ENCODE data around the gene ZCCHC2.

The ZCCHC2 gene

DNA sequence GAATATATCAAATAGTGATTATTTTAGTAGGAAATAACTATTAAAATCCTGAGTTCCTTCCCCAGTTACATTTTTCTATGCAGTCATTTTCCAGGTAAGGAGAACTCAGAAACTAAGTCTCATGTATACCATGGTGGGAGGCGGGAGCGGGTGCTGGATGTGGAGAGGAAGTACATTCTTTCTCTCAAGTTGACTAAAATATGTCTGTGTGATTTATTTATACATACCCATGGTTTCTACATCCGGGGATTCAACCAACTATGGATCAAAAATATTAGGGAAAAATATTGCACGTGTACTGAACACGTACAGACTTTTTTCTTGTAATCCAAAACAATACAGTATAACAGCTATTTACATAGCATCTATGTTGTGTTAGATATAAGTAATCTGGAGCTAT lies 6.8 kb downstream of the ZCCHC2 start:
- H3K4me1 ChIP-seq (ENCODE audit: control insufficient read depth, insufficient read depth, low read length), result peaks cover 3% of the 10 kb centered on the region
- H3K27me3 ChIP-seq (ENCODE audit: control insufficient read depth, insufficient read depth, low read length), result no peaks in the 10 kb centered on the region
- no peak overlapping the region for H3K27ac ChIP-seq (ENCODE audit: low read depth, low read length)

GRCh38 chr18:62531078-62531477 lies 8.3 kb downstream of the ZCCHC2 start:
- no peaks in the 10 kb centered on the region for H3K27me3 ChIP-seq (ENCODE audit: control insufficient read depth, insufficient read depth, low read length)
- H3K27ac ChIP-seq (ENCODE audit: low read depth, low read length), result no peak overlapping the region

More for the DNA sequence above, 6.8 kb downstream of the ZCCHC2 start:
- no peak overlapping the region for H3K9ac ChIP-seq (ENCODE audit: low read length)
- no peaks in the 10 kb centered on the region for H3K36me3 ChIP-seq (ENCODE audit: control insufficient read depth, insufficient read depth, low read length)
- no peak overlapping the region for H3K4me3 ChIP-seq (ENCODE audit: low read length)

DNA sequence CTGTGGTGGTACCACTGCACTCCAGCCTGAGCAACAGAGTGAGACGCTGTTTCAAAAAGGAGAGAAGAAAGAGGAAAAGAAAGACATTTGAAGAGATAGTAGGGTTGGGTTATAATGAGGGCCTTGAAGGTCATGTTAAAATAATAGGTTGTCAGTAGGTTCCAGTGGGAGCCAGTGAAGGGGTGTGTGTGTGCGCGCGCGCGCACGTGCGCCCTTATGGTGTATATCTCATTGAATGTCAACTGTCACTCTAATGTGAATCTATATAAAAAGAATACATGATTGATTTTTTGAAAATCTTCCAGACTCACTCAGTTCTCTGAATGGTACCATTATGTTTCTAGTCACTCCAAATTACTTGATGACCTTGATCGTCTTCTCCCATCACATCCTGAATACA lies 9.1 kb downstream of the ZCCHC2 start:
- Histone ChIP-seq H3K27me3 (ENCODE audit: control insufficient read depth, insufficient read depth, low read length) (no peaks in the 10 kb centered on the region), H3K36me3 (ENCODE audit: control insufficient read depth, insufficient read depth, low read length) (no peaks in the 10 kb centered on the region), H3K27ac (ENCODE audit: low read depth, low read length) (no peak overlapping the region), H3K9ac (ENCODE audit: low read length) (no peak overlapping the region), H3K4me3 (ENCODE audit: low read length) (no peak overlapping the region), H3K4me1 (ENCODE audit: control insufficient read depth, insufficient read depth, low read length) (peaks cover 3% of the 10 kb centered on the region)

More at GRCh38 chr18:62531078-62531477, 8.3 kb downstream of the ZCCHC2 start:
- H3K36me3 ChIP-seq (ENCODE audit: control insufficient read depth, insufficient read depth, low read length), result no peaks in the 10 kb centered on the region
- H3K9ac ChIP-seq (ENCODE audit: low read length), result no peak overlapping the region
- peaks cover 3% of the 10 kb centered on the region for H3K4me1 ChIP-seq (ENCODE audit: control insufficient read depth, insufficient read depth, low read length)
- no peak overlapping the region for H3K4me3 ChIP-seq (ENCODE audit: low read length)

DNA sequence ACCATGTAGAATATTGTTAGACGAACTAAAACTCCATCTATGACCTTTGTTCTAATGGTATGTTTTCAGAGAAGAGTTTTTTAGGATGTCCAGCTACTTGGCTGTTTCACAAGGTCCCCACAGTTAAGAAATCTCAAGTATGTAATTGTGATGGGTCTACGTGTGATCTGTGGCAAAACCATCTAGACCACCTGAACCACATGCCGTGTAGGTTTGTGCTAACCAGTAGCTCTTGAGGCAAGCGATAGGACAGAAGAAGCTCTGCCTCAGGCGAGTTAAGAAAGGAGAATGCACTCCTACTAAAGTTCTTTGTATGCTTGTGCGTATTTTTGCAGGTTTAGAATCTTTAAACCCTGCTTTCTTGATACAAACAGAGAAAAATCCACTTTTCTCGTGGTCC lies 13.2 kb downstream of the ZCCHC2 start:
- Histone ChIP-seq H3K4me1 (ENCODE audit: control insufficient read depth, insufficient read depth, low read length) (no peaks in the 10 kb centered on the region), H3K27ac (ENCODE audit: low read depth, low read length) (no peak overlapping the region), H3K9ac (ENCODE audit: low read length) (no peak overlapping the region), H3K4me3 (ENCODE audit: low read length) (no peak overlapping the region), H3K36me3 (ENCODE audit: control insufficient read depth, insufficient read depth, low read length) (peaks cover 4% of the 10 kb centered on the region), H3K27me3 (ENCODE audit: control insufficient read depth, insufficient read depth, low read length) (no peaks in the 10 kb centered on the region)

DNA sequence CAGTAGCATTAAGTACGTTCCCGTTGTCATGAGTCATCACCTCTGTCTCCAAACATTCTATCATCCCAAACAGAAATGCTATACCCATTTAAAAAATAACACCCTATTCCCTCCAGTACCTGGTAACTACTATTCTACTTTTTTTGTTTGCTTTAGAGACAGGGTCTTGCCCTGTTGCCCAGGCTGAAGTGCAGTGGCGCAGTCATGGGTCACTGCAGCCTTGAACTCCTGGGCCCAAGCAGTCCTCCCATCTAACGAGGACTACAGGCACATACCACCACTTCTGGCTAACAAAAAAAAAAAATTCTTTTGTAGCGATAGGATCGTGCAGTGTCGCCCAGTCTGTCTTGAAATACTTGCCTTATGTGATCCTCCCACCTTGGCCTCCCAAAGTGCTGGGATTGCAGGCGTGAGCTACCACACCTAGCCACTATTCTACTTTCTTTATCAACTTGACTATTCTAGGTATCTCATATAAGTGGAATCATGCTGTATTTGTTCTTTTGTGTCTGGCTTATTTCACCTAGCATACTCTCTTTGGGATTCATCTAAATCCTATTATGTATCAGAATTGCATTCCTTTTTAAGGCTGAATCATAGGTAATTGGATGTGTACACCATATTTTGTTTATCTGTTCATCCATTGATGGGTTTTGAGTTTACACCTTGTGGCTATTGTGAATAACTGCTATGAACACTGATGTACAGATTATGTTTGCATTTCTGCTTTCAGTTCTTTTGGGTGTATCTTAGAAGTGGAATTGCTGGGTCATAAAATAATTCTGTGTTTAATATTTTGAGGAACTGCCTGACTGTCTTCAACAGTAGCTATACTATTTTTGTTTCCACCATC lies 14.4 kb downstream of the ZCCHC2 start:
- no peak overlapping the region for H3K9ac ChIP-seq (ENCODE audit: low read length)
- no peaks in the 10 kb centered on the region for H3K27me3 ChIP-seq (ENCODE audit: control insufficient read depth, insufficient read depth, low read length)
- no peak overlapping the region for H3K27ac ChIP-seq (ENCODE audit: low read depth, low read length)
- no peaks in the 10 kb centered on the region for H3K4me1 ChIP-seq (ENCODE audit: control insufficient read depth, insufficient read depth, low read length)
- peaks cover 6% of the 10 kb centered on the region for H3K36me3 ChIP-seq (ENCODE audit: control insufficient read depth, insufficient read depth, low read length)
- H3K4me3 ChIP-seq (ENCODE audit: low read length), result no peak overlapping the region

- Histone ChIP-seq H3K9ac (ENCODE audit: low read length) (no peak overlapping the region), H3K36me3 (ENCODE audit: control insufficient read depth, insufficient read depth, low read length) (peaks cover 10% of the 10 kb centered on the region), H3K27me3 (ENCODE audit: control insufficient read depth, insufficient read depth, low read length) (no peaks in the 10 kb centered on the region), H3K27ac (ENCODE audit: low read depth, low read length) (no peak overlapping the region), H3K4me3 (ENCODE audit: low read length) (no peak overlapping the region), H3K4me1 (ENCODE audit: control insufficient read depth, insufficient read depth, low read length) (no peaks in the 10 kb centered on the region)
Measured at GRCh38 chr18:62537946-62538345, 15.1 kb downstream of the ZCCHC2 start.

DNA sequence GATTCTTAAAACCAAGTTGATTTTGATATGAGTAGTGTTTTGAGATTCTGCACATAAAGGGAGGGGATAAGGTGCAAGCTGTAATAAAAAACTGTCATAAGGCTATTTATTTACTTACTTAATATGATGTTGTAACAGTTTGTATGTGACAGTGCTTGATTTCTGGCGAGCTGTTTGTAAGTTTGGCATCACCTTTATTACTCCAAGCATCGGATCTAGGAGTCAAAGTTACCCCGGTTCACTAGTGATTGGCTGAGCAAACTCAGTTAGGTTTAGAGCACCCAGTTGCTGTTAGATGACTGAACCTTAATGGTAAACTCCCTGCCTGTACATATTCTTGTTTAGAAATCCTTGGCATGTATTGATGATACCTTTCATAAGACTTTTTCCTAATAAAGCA lies 16.1 kb downstream of the ZCCHC2 start:
- no peak overlapping the region for H3K9ac ChIP-seq (ENCODE audit: low read length)
- H3K27me3 ChIP-seq (ENCODE audit: control insufficient read depth, insufficient read depth, low read length), result no peaks in the 10 kb centered on the region
- no peak overlapping the region for H3K4me3 ChIP-seq (ENCODE audit: low read length)
- no peaks in the 10 kb centered on the region for H3K4me1 ChIP-seq (ENCODE audit: control insufficient read depth, insufficient read depth, low read length)
- no peak overlapping the region for H3K27ac ChIP-seq (ENCODE audit: low read depth, low read length)
- peaks cover 18% of the 10 kb centered on the region for H3K36me3 ChIP-seq (ENCODE audit: control insufficient read depth, insufficient read depth, low read length)

DNA sequence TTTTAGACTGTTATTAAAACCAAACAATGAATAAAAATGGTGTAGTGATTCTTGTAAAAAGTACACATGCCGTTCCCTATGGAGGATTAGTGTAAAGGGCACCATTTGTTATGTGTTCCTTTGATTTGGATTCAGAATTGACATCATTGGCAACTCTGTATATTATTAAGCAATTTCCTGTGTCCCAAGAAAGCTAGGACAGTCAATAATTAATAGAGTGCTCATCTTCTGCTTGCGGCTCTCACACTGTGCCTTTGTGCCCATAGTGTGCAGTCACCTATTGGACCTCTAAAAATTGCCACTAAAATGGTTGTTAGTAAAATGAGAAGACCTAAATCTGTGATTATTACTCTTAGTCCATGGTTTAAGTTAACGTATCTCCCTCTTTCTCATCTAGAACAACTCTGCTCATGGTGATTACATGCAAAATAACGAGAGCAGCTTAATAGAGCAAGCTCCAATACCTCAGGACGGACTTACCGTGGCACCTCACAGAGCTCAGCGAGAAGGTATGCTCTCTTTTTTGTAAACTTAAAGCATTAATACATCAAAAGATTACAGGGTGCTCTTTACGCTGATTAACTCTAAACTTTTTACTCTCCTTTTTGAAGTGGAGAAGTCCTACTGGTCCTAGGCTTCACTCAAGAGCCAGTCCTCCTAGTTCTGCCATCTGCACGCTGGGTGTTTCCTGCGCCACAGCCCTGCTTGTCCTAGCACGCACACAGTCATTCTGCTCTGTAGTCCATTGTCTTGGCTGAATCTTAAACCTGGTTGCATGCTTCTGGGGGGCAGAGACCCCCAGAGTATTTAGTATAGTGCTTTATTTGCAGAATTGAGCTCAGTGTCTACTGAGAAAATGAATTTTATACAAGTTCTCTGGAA lies 16.7 kb downstream of the ZCCHC2 start:
- Histone ChIP-seq H3K27me3 (ENCODE audit: control insufficient read depth, insufficient read depth, low read length) (no peaks in the 10 kb centered on the region), H3K9ac (ENCODE audit: low read length) (no peak overlapping the region), H3K4me1 (ENCODE audit: control insufficient read depth, insufficient read depth, low read length) (no peaks in the 10 kb centered on the region), H3K4me3 (ENCODE audit: low read length) (no peak overlapping the region), H3K27ac (ENCODE audit: low read depth, low read length) (no peak overlapping the region), H3K36me3 (ENCODE audit: control insufficient read depth, insufficient read depth, low read length) (peaks cover 19% of the 10 kb centered on the region)

DNA sequence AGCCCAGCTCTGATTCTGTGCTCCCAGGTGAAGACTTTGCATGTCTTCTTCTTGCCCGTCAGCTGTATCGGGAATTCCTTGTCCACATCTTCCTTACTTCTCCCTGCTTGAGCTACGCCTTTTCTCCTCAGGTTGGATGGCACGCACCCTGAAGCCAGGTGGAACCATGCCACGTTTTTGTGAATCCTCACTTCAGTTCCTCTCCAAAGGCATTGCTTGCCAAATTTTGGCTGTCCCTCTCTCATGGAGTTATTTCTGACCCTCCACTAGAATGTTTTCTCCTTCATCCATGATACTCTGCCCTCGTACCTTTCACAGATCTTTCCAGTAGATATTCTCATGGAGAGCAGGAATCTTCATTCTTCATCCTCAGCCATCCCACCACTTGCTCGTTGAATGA lies 20.2 kb downstream of the ZCCHC2 start:
- H3K36me3 ChIP-seq (ENCODE audit: control insufficient read depth, insufficient read depth, low read length), result peaks cover 28% of the 10 kb centered on the region
- no peak overlapping the region for H3K4me3 ChIP-seq (ENCODE audit: low read length)
- no peaks in the 10 kb centered on the region for H3K27me3 ChIP-seq (ENCODE audit: control insufficient read depth, insufficient read depth, low read length)
- H3K4me1 ChIP-seq (ENCODE audit: control insufficient read depth, insufficient read depth, low read length), result no peaks in the 10 kb centered on the region
- no peak overlapping the region for H3K9ac ChIP-seq (ENCODE audit: low read length)
- H3K27ac ChIP-seq (ENCODE audit: low read depth, low read length), result no peak overlapping the region

DNA sequence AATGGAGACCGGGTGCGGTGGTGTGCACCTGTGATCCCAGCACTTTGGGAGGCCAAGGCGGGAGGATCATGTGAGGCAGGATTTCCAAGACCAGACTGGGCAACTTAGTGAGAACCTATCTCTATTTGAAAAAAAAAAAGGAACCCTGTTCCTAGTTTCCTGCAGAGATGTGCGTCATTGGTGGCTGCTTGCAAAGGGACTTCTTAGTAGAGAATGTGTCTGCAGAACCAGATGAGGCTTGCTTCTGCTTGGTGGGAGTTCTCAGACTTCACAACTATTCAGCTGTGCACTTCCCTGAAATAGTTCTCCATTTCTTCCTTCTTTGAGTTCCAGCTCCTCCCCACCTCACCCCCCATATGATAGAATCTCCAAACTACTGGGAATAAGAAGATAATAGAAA lies 22.3 kb downstream of the ZCCHC2 start:
- no peak overlapping the region for H3K9ac ChIP-seq (ENCODE audit: low read length)
- H3K4me1 ChIP-seq (ENCODE audit: control insufficient read depth, insufficient read depth, low read length), result no peaks in the 10 kb centered on the region
- H3K4me3 ChIP-seq (ENCODE audit: low read length), result no peak overlapping the region
- peaks cover 28% of the 10 kb centered on the region for H3K36me3 ChIP-seq (ENCODE audit: control insufficient read depth, insufficient read depth, low read length)
- no peaks in the 10 kb centered on the region for H3K27me3 ChIP-seq (ENCODE audit: control insufficient read depth, insufficient read depth, low read length)
- no peak overlapping the region for H3K27ac ChIP-seq (ENCODE audit: low read depth, low read length)

GRCh38 chr18:62549755-62550154 lies 26.9 kb downstream of the ZCCHC2 start:
- H3K27ac ChIP-seq (ENCODE audit: low read depth, low read length), result no peak overlapping the region
- no peak overlapping the region for H3K9ac ChIP-seq (ENCODE audit: low read length)
- peaks cover 18% of the 10 kb centered on the region for H3K36me3 ChIP-seq (ENCODE audit: control insufficient read depth, insufficient read depth, low read length)
- no peaks in the 10 kb centered on the region for H3K27me3 ChIP-seq (ENCODE audit: control insufficient read depth, insufficient read depth, low read length)
- no peaks in the 10 kb centered on the region for H3K4me1 ChIP-seq (ENCODE audit: control insufficient read depth, insufficient read depth, low read length)
- no peak overlapping the region for H3K4me3 ChIP-seq (ENCODE audit: low read length)

DNA sequence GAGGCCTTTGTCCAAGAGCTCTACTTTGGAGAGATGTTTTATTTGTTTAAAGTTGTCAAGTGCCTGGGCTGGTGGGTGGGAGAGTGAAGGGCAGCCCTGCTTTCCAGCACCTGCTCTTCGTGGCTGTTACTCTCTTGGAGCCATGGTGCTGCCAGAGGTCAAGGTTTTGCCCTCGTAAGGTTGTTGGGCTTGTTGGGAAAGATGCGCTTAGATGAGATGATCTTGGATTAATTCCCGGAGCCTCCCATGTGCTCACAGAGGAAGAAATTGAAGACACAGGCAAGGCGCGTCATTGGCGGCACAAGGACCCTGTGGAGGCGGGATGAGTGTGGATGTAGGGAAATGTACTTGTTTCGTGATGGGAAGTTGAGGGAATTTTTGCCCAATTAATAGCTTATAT lies 27.9 kb downstream of the ZCCHC2 start:
- Histone ChIP-seq H3K4me3 (ENCODE audit: low read length) (no peak overlapping the region), H3K27me3 (ENCODE audit: control insufficient read depth, insufficient read depth, low read length) (no peaks in the 10 kb centered on the region), H3K9ac (ENCODE audit: low read length) (no peak overlapping the region), H3K36me3 (ENCODE audit: control insufficient read depth, insufficient read depth, low read length) (peaks cover 13% of the 10 kb centered on the region), H3K27ac (ENCODE audit: low read depth, low read length) (no peak overlapping the region), H3K4me1 (ENCODE audit: control insufficient read depth, insufficient read depth, low read length) (no peaks in the 10 kb centered on the region)

All from rectal smooth muscle tissue (tissue), 1 donor.